ENCODE measurements around the gene VSIG10L. TPM values are rescaled to one million over a fixed set of nuclear protein-coding genes. Genes with fewer than 3 reads are reported as not detected.
A peak's percentile ranks its signal among the peaks of the same experiment; 100 is the strongest.

VSIG10L gene
- total RNA-seq, 1 donor from 2014 or later = 1.2 TPM

GRCh38 chr19:51365211-51365964, 23.4 kb upstream of the VSIG10L start:
- peak; percentile 61 for DNase-seq (ENCODE audit: low spot score)

GRCh38 chr19:51364200-51365106, 22.5 kb upstream of the VSIG10L start:
- no peak for DNase-seq (ENCODE audit: low spot score)

GRCh38 chr19:51361239-51361638, 19.3 kb upstream of the VSIG10L start:
- no peak for DNase-seq (ENCODE audit: low spot score)

GRCh38 chr19:51359294-51359693, 17.4 kb upstream of the VSIG10L start:
- peak; percentile 98 for DNase-seq (ENCODE audit: low spot score)

GRCh38 chr19:51357952-51358351, 16.0 kb upstream of the VSIG10L start:
- no peak for DNase-seq (ENCODE audit: low spot score)

GRCh38 chr19:51356159-51356801, 14.3 kb upstream of the VSIG10L start:
- DNase-seq (ENCODE audit: low spot score) = no peak

GRCh38 chr19:51354742-51355148, 12.8 kb upstream of the VSIG10L start:
- DNase-seq (ENCODE audit: low spot score) = peak; percentile 79

- no peak for DNase-seq (ENCODE audit: low spot score)
Observed at GRCh38 chr19:51354103-51354741, 12.3 kb upstream of the VSIG10L start.

GRCh38 chr19:51352783-51353360, 10.9 kb upstream of the VSIG10L start:
- no peak for DNase-seq (ENCODE audit: low spot score)

- DNase-seq (ENCODE audit: low spot score) = no peak
Observed at GRCh38 chr19:51351266-51351990, 9.5 kb upstream of the VSIG10L start.

- DNase-seq (ENCODE audit: low spot score) = no peak
Observed at GRCh38 chr19:51347209-51347928, 5.4 kb upstream of the VSIG10L start.

GRCh38 chr19:51346742-51347141, 4.8 kb upstream of the VSIG10L start:
- no peak for DNase-seq (ENCODE audit: low spot score)

- no peak for DNase-seq (ENCODE audit: low spot score)
Observed at GRCh38 chr19:51345076-51345620, 3.2 kb upstream of the VSIG10L start.

- DNase-seq (ENCODE audit: low spot score) = no peak
Observed at GRCh38 chr19:51342631-51343569, 961 bp upstream of the VSIG10L start.

- DNase-seq (ENCODE audit: low spot score) = no peak
Observed at GRCh38 chr19:51341066-51341465, 873 bp downstream of the VSIG10L start.

- peak; percentile 98 for DNase-seq (ENCODE audit: low spot score)
Observed at GRCh38 chr19:51339687-51340656, 2.0 kb downstream of the VSIG10L start.

- DNase-seq (ENCODE audit: low spot score) = no peak
Observed at GRCh38 chr19:51339313-51339686, 2.6 kb downstream of the VSIG10L start.

Measured in umbilical cord (tissue), 2 donors.